AG04449 (cell line): Measurements from ENCODE around the gene SUGCT.

Source experiments
- CTCF ChIA-PET: fragments of 350-600 bp; formaldehyde crosslinking; extraction: SDS; loops from one replicate; lab custom pipeline; 2021; ENCODE audit warnings: antibody characterized with exemption; lab: Yijun Ruan, JAX
- POLR2A ChIA-PET: fragments of 400-600, 350-600 bp; formaldehyde crosslinking; extraction: SDS; loops from one replicate; lab custom pipeline; 2020; ENCODE audit warnings: antibody characterized with exemption, inconsistent platforms; lab: Yijun Ruan, JAX
- DNase-seq: peaks from one replicate; pipeline ENCODE4 v3.0.0-alpha.2; 2010; ENCODE audit warnings: low read depth, low spot score
- H3K4me3 ChIP-seq: 2 replicates; pipeline ENCODE4 v1.5.1; 2011; ENCODE audit warnings: low read depth, mild to moderate bottlenecking, control low read depth, low read length
- TF ChIP-seq, protein P1 (sequence below): IDR thresholded peaks from one replicate; pipeline ENCODE4 v1.5.1; 2011; ENCODE audit warnings: mild to moderate bottlenecking, moderate library complexity, low read length, control low read depth, inconsistent platforms; ENCODE audit not compliant: insufficient read depth; ENCODE audit errors: missing control alignments

The SUGCT gene

DNA sequence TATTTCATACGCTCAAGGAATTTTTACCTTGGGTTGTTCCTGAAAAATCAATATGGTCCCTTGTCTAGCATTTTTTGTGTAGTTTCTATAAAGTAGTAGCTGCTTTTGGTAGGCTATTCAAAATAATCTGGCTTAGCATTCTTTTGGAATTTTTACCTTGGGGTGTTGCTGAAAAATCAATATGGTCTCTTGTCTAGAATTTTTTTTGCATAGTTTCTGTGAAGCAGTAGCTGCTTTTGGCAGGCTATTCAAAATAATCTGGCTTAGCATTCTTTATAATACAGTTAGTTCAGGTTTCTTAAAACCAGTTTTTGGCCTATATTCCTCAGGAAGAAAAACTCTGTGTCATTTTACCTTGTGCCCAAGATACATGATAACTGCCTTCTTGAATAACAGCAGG lies 301.9 kb downstream of the SUGCT start:
- no peak for DNase-seq
- H3K4me3 ChIP-seq = no peak overlapping the region
- ChIA-PET POLR2A (no interaction called here), CTCF (interaction anchor here (1.1 to 1.3 kb wide), 2 partner anchors 10 to 13 kb away, joined by 3 read pairs; no protein-coding TSS in a partner anchor)
- TF ChIP-seq, protein P1, sequence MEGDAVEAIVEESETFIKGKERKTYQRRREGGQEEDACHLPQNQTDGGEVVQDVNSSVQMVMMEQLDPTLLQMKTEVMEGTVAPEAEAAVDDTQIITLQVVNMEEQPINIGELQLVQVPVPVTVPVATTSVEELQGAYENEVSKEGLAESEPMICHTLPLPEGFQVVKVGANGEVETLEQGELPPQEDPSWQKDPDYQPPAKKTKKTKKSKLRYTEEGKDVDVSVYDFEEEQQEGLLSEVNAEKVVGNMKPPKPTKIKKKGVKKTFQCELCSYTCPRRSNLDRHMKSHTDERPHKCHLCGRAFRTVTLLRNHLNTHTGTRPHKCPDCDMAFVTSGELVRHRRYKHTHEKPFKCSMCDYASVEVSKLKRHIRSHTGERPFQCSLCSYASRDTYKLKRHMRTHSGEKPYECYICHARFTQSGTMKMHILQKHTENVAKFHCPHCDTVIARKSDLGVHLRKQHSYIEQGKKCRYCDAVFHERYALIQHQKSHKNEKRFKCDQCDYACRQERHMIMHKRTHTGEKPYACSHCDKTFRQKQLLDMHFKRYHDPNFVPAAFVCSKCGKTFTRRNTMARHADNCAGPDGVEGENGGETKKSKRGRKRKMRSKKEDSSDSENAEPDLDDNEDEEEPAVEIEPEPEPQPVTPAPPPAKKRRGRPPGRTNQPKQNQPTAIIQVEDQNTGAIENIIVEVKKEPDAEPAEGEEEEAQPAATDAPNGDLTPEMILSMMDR = no peak

DNA sequence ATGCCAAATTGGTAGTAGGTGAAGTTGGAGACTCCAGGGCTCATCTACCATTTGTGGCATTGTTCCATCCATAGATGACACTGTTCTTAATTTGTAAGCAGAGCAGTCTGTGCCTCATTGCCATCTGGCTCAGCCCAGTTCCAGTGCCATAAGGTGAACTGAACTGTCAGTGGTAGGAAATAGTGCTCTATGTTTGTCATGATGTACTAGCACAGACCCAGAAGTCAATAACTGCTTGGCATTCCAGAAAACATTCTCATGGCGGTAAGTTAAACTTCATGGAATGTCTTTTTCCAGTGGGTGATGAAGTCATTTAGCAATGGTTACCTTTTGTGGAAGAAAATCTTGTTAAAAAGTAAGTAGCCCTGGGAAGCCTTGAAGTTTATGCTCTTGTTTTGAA lies 302.7 kb downstream of the SUGCT start:
- ChIA-PET CTCF (interaction anchor here (1.1 kb wide), 1 partner anchor 14 kb away, joined by 3 read pairs; no protein-coding TSS in a partner anchor), POLR2A (no interaction called here)
- no peak overlapping the region for H3K4me3 ChIP-seq
- TF ChIP-seq, protein P1 = no peak
- peak; percentile 93 for DNase-seq

DNA sequence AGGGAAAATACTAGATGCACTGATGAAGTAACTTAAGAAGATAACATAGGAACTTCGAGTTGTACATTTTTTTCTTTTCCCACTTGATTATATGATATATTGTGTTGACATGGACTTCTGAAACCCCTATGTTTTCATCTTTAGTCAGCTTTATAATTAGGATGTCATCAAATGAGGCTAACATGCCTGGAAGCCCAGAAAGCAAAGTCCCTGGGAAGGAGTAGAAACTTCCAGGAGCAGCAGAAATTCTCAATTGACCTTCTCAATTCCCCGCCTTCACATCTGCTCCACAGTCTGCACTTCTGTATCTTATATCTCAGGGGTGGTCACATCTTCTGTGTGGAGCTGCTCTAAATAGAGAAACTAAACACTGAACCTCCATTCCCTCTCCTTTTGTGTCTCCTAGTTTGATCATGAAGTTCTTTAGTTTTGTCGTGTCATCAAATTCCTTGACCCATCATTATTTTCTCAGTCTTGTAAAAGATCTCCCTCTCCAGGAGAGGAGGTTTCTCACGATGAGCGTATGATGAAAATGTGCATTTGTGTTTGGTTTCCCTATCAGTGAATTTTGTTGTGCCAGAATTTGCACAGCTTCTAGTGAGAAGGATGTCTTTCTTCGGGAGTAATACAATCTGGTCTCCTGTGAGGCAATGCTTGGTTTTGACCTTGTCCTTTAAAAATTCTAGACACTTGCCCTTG lies 303.3 kb downstream of the SUGCT start:
- no peak for DNase-seq
- ChIA-PET POLR2A (interaction anchor here (0.6 kb wide), 1 partner anchor 27 kb away, joined by 3 read pairs; no protein-coding TSS in a partner anchor), CTCF (interaction anchor here (1.0 to 1.2 kb wide), 3 partner anchors 13 to 325 kb away, joined by 3 read pairs; no protein-coding TSS in a partner anchor)
- H3K4me3 ChIP-seq = no peak overlapping the region
- TF ChIP-seq, protein P1 = no peak

DNA sequence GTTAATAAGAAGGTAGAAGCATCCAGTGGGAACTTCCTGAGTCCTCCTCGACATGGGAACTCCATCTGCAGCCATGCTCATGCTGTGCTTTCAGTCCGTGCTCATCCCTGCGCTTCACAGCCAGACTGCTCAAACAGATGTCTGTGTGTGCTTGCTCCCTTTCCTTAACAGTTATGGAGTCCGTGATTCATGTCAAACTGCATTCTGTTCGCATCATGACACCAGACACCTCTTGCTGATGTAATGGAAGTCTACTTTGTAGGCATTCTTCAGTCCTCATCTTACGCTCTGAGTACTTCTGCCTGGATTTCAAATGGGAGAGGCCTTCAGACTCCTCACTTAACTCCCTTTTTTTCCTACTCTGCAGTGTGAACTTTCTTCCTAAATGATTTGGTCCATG lies 304.9 kb downstream of the SUGCT start:
- CTCF ChIA-PET = no interaction called here
- TF ChIP-seq, protein P1 = no peak

DNA sequence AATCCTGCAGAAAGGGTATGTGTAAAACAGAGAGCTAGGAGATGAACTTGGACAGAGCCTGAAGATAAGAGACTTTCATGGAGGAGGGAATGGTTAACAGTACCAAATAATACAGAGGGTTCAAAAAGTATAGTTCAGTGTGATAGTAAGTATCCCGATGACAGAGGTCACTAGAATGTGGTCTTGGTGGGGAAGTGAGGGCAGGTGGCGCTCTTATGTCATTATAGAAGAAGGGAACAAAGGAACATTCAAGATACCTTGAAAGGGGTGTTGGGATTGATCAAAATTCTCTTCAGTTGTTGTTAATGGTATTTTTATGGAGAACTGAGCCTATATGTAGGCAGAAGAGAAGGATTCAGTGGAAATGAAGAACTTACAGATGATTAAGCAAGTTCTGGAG lies 312.5 kb downstream of the SUGCT start:
- CTCF ChIA-PET = no interaction called here
- TF ChIP-seq, protein P1 = no peak
- H3K4me3 ChIP-seq = no peak overlapping the region
- DNase-seq = no peak
- POLR2A ChIA-PET = no interaction called here

More for the DNA sequence above, 304.9 kb downstream of the SUGCT start:
- H3K4me3 ChIP-seq = no peak overlapping the region
- DNase-seq = no peak
- POLR2A ChIA-PET = no interaction called here

DNA sequence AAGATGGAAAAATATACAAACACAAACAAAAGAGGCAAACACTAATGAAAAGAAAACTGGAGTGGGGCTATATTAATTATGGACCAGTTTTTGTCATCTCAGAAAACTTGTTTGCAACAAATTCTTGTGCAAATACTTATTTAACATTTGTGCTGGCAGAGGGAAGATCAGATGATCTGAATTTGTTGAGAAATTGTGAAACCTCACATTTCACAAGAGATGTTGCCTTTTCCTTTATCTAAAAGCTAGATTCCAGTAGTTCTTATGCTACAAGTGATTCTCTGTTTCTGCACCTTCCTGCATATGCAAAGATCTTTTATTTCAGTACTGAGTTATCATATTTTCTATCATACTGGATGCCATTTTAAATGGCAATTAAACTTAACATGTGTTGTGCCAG lies 320.7 kb downstream of the SUGCT start:
- POLR2A ChIA-PET = no interaction called here
- no peak for DNase-seq
- TF ChIP-seq, protein P1 = no peak
- H3K4me3 ChIP-seq = no peak overlapping the region
- CTCF ChIA-PET = no interaction called here
